Left lung (tissue), 10 donors: ENCODE data around the gene TRAF3. TPM values are rescaled to one million over a fixed set of nuclear protein-coding genes. Genes with fewer than 3 reads are reported as not detected.

Source experiments
- ATAC-seq: fragments of 200-7000 bp; cut with Tn5 transposase; one replicate; pipeline ENCODE4 v1.9.1; 2020; ENCODE audit warnings: moderate library complexity
- DNase-seq, 4 donors: peaks; one replicate each; pipeline ENCODE4 v3.0.0-alpha.2; 2013 to 2020
- H3K27ac ChIP-seq, 2 donors: fragments of 200-600 bp; sonication (generic) in 1 of 2; one replicate each; pipeline versions ENCODE4 v1.5.0 to v1.8.0; 2020 to 2021
- H3K27me3 ChIP-seq, 2 donors: fragments of 200-600 bp; sonication (generic) in 1 of 2; one replicate each; pipeline versions ENCODE4 v1.5.0 to v1.8.0; 2020 to 2021
- H3K36me3 ChIP-seq, 2 donors: fragments of 200-600 bp; sonication (generic) in 1 of 2; one replicate each; pipeline versions ENCODE4 v1.5.0 to v1.8.0; 2020 to 2021
- H3K4me1 ChIP-seq, 2 donors: fragments of 200-600 bp; one replicate each; pipeline ENCODE4 v1.8.0; 2021
- H3K4me3 ChIP-seq, 2 donors: fragments of 200-600 bp; sonication (generic) in 1 of 2; one replicate each; pipeline versions ENCODE4 v1.5.0 to v1.8.0; 2020 to 2021; ENCODE audit warnings: mild to moderate bottlenecking in 1 of 2
- H3K9me3 ChIP-seq, 2 donors: fragments of 200-600 bp; sonication (generic) in 1 of 2; one replicate each; pipeline versions ENCODE4 v1.5.0 to v1.8.0; 2020 to 2021
- CTCF ChIP-seq, 2 donors: fragments of 200-600 bp; sonication (generic) in 1 of 2; IDR thresholded peaks; one replicate each; pipeline versions ENCODE4 v1.5.0 to v1.8.0; 2021; ENCODE audit warnings: antibody characterized with exemption in 2 of 2
- intact Hi-C, 2 donors: fragments of 100-400 bp; cut with DNase I; formaldehyde crosslinking; loops; one replicate each; pipeline versions ENCODE4 v1.11.2 to v1.14.2; 2022
- polyA plus RNA-seq, 6 donors: library from polyadenylated mRNA; unstranded; fragments of 120-200 nt; gene quantifications; one replicate each; pipeline ENCODE4 v1.2.1, GENCODE V29; 2013; ENCODE audit not compliant: insufficient read length in 6 of 6
- total RNA-seq, 2 donors: library from RNA; stranded (reverse); fragmentation: NEBNext Ultra II Directional; extraction: Animal tissue kit (Norgen Biotek cat#: 25700); gene quantifications; one replicate each; pipeline ENCODE4 v1.2.1, GENCODE V29; 2021
- donor health status: DM: no; HTN: yes; CAD: no.
- donor health status: DM: no; HTN: no; CAD: no.

TRAF3 gene
- total and polyA plus RNA-seq, 8 donors = 10.9 to 25.1 (median 13.1) TPM

GRCh38 chr14:102853648-102854047 lies 76.4 kb downstream of the TRAF3 start:
- H3K4me1 ChIP-seq = peaks cover 16 to 18% of the 10 kb centered on the region in 2 donors
- ATAC-seq = no peak
- no peak overlapping the region for H3K4me3 ChIP-seq
- intact Hi-C loops = no loop called here
- TF ChIP-seq CTCF (IDR thresholded peaks at IDR 0.05) = no peak
- no peaks in the 10 kb centered on the region for H3K9me3 ChIP-seq
- H3K27me3 ChIP-seq = no peaks in the 10 kb centered on the region
- DNase-seq = no peak
- no peaks in the 10 kb centered on the region for H3K36me3 ChIP-seq
- H3K27ac ChIP-seq = no peak overlapping the region

- Histone ChIP-seq H3K27me3 (no peaks in the 10 kb centered on the region), H3K27ac (no peak overlapping the region), H3K9me3 (no peaks in the 10 kb centered on the region), H3K36me3 (no peaks in the 10 kb centered on the region), H3K4me3 (no peak overlapping the region), H3K4me1 (peaks cover 10 to 12% of the 10 kb centered on the region in 2 donors)
- intact Hi-C loops = no loop called here
- no peak for TF ChIP-seq CTCF (IDR thresholded peaks at IDR 0.05)
- DNase-seq = no peak
- ATAC-seq = no peak
Measured at GRCh38 chr14:102854091-102854703, 76.9 kb downstream of the TRAF3 start.

GRCh38 chr14:102856179-102856578 lies 78.9 kb downstream of the TRAF3 start:
- Histone ChIP-seq H3K4me1 (no peaks in the 10 kb centered on the region), H3K27me3 (no peaks in the 10 kb centered on the region), H3K4me3 (no peak overlapping the region), H3K9me3 (peaks cover 0 to under 1% of the 10 kb centered on the region in 2 donors), H3K27ac (no peak overlapping the region), H3K36me3 (no peaks in the 10 kb centered on the region)
- ATAC-seq (no peak), DNase-seq (no peak)
- TF ChIP-seq CTCF (IDR thresholded peaks at IDR 0.05) = no peak
- intact Hi-C loops = no loop called here

- Histone ChIP-seq H3K27me3 (no peaks in the 10 kb centered on the region), H3K36me3 (no peaks in the 10 kb centered on the region), H3K9me3 (peaks cover 0 to 11% of the 10 kb centered on the region in 2 donors), H3K4me3 (no peak overlapping the region), H3K27ac (no peak overlapping the region), H3K4me1 (no peaks in the 10 kb centered on the region)
- TF ChIP-seq CTCF (IDR thresholded peaks at IDR 0.05) = no peak
- DNase-seq (no peak), ATAC-seq (peak; percentile 30)
- intact Hi-C loops = no loop called here
Measured at GRCh38 chr14:102857444-102857843, 80.2 kb downstream of the TRAF3 start.

- intact Hi-C loops = no loop called here
- DNase-seq (no peak), ATAC-seq (no peak)
- no peak overlapping the region for H3K4me3 ChIP-seq
- TF ChIP-seq CTCF (IDR thresholded peaks at IDR 0.05) = no peak
- no peak overlapping the region for H3K27ac ChIP-seq
- no peaks in the 10 kb centered on the region for H3K27me3 ChIP-seq
- no peaks in the 10 kb centered on the region for H3K4me1 ChIP-seq
- H3K36me3 ChIP-seq = no peaks in the 10 kb centered on the region
- H3K9me3 ChIP-seq = peaks cover 0 to 11% of the 10 kb centered on the region in 2 donors
Measured at GRCh38 chr14:102859911-102860310, 82.7 kb downstream of the TRAF3 start.
